ENCODE results near the gene PSTPIP1.

PSTPIP1 gene

GRCh38 chr15:77044228-77045042 lies 49.5 kb downstream of the PSTPIP1 start:
- DNase-seq (ENCODE audit: low read depth), result no peak

DNA sequence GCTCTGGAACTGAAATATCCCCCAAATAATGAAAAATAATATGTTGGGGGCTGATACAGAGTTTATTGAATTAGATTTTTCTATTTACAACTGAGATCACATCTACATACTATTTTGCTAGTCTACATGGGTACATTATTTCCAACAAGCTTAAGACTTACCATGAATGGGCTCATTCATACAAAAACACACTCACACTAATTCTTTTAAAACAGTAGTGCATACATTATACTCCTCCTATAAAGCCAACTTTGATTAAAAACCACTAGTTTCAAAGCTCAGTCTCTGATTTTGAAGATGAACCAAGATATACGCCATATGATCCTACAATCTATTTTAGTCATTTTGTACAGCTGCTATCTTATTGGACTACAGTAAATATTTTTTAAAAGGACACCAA lies 51.1 kb downstream of the PSTPIP1 start:
- no peak for DNase-seq (ENCODE audit: low read depth)

DNA sequence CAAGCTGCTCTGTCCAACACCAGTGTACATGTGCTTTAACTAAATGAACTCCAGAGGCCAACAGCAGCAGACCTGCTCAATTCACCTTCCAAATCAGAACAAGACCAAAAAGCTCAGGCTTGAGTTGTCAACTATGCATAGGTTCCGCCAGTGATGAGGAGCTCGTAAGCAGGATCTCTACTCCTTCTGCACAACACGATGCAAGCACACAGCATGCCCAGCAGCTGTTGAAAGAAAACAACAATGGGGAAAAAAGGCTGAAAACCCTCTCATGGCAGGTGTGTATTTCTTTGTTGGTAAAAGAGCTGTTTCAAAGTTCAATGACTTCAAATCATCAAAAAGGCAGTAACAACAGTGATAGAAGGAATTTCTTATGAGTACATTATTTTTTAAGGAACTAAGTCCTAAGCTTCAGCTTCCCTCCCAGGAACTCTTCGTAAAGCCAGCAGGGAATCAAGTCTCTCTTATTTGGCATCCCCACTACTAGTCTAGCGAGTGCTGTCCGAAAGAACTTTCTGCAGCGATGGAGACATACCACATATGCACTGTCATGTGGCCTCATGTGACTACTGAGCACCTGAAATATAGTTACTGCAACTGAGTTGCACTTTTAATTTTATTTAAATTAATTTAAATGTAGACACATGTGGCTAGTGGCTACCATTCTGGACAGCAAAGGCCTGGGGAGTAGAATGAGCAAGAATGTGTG lies 51.9 kb downstream of the PSTPIP1 start:
- no peak for DNase-seq (ENCODE audit: low read depth)

DNA sequence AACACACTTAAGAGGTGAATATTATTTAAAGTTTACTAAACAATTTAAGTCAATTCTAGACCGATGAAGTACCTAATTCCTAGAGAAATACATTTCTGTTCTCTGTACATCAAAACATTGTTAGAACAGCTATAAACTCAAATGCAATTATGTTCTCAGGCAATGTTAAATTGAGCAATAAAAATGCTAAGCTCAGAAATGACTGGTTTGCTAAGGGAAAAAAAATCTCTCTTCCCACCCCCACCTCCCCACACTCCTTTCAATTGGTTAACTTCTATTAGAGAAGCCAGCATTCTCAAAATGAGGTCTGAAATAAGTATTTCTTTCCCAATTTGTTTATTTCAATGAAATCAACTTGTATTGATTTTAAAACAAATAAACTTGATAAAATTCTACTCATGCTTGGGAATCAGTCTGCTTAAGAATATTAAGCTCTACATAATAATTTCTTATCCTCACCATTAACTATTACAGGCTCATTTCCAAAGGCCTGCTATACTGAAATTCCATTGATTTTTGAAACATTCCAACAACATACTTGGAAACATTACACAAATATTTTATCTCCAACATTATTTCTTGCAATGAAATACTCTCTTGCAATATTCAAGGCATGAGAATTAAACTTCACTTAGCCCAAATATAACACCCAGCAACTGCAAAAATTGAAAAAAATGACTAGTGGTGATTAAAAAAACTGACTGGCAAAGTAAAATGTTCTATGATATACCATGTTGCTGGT lies 53.4 kb downstream of the PSTPIP1 start:
- no peak for DNase-seq (ENCODE audit: low read depth)

- DNase-seq (ENCODE audit: low read depth), result no peak
These were observed 57.6 kb downstream of the PSTPIP1 start for GRCh38 chr15:77052556-77052955.

DNA sequence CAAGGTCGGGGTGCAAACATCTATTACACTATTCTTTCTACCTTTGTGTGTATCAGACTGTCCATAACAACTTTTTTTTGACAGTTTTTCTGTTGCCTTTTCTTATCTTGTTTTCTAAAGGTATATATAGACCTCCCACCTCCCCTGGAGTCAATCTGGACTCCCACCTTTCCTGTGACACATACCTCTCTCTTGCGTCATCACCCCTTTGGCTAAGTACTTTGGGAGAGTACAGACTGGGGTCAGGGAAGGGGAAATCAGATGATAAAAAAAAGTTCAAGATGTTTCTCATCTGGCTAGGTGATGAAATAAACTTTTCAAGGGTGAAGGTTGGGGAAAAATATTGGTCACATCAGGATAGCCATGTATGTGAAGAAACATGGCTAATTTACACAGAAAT lies 58.8 kb downstream of the PSTPIP1 start:
- DNase-seq (ENCODE audit: low read depth), result no peak

GRCh38 chr15:77057072-77057471 lies 62.1 kb downstream of the PSTPIP1 start:
- DNase-seq (ENCODE audit: low read depth), result no peak

- DNase-seq (ENCODE audit: low read depth), result peak; percentile 8
These were observed 62.8 kb downstream of the PSTPIP1 start for GRCh38 chr15:77057685-77058084.

DNA sequence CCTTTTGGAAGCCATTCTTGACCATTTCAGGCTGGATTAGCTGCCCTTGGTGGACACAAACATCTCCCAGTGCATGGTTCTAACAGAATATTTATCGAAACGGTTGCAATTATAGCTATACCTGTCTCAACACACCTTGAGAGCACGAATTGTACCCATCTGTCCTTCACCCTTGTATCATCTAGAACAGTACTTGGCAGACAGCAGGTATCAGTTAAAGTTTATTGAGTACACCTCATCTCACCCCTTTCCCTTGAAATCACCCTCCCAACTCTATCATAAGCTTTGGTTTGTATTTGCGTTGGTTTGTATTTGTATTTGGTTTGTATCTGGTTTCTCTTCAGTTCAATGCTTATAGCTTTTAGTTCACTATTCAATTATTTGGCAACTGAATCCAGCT lies 63.5 kb downstream of the PSTPIP1 start:
- no peak for DNase-seq (ENCODE audit: low read depth)

GRCh38 chr15:77059786-77060361 lies 64.9 kb downstream of the PSTPIP1 start:
- no peak for DNase-seq (ENCODE audit: low read depth)

DNA sequence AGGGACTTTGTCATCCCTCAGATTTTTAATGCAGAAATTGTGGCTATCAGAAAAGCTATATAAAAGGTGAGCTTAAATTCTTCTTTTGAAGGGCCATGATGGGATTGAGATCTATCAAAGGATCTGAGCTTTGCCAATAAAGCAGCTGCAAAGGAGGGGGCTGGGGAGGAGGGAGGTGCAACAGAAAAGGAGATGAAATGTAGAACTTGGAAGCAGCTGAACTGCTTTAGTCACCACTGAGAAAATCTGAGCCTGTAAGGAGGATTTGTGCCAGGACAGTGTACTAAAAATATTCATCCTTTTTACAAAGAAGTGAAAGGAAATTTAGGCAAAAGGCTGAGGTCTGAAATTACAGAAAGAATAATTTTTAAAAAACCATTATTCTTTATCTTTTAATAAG lies 65.6 kb downstream of the PSTPIP1 start:
- DNase-seq (ENCODE audit: low read depth), result no peak

DNA sequence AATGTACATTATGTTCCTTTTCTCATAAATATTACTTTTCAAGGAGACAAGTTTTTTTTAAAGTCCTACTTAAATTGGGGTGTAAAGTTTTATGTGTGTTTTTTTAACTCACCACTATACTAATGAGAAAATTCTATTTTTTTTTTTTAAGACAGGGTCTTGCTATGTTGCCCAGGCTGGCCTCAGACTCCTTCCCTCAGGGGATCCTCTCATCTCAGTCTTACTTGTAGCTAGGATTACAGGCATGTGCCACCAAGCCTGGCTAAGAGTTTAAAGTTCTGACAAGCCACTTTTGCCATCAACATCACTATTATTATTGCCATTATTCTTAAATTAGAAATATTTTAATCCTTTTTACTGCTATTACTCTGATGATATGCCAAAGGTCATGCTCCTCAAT lies 68.3 kb downstream of the PSTPIP1 start:
- no peak for DNase-seq (ENCODE audit: low read depth)

GRCh38 chr15:77064063-77064462 lies 69.1 kb downstream of the PSTPIP1 start:
- DNase-seq (ENCODE audit: low read depth), result no peak

DNA sequence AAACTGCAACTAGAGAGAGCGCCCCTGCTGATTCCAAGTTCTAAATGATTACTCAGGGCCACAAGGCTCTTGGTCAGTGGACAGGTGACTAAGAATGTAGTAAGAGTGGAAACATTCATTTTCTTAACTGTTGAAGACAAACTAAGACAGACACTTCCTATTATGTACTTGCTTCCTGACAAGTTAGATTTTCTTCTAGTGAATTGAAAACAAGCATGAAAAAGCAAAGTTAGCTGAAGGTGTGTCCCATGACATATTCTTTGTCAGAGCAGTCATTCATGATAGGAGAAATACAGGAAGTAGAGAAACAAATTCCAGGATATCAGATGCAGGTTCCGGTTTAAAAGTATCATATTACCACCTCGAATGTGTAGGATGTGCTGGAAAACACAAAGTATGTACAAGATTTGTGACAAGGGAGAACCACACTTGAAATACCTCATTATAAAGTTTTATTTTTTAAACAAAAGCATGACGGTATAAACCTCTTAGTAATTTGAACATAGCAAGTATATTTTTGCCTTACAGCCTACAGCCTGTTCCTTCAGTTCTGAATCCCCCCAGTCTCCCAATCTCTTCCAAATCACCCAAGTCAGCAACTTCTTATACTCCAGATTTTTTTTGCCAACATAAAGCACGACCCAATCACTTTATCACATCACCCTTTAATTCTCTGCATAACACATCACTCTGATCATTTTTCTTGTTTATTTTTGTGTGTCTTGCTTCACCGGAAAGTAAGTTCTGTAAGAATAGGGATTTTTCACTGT lies 69.8 kb downstream of the PSTPIP1 start:
- peak; percentile 83 for DNase-seq (ENCODE audit: low read depth)

DNA sequence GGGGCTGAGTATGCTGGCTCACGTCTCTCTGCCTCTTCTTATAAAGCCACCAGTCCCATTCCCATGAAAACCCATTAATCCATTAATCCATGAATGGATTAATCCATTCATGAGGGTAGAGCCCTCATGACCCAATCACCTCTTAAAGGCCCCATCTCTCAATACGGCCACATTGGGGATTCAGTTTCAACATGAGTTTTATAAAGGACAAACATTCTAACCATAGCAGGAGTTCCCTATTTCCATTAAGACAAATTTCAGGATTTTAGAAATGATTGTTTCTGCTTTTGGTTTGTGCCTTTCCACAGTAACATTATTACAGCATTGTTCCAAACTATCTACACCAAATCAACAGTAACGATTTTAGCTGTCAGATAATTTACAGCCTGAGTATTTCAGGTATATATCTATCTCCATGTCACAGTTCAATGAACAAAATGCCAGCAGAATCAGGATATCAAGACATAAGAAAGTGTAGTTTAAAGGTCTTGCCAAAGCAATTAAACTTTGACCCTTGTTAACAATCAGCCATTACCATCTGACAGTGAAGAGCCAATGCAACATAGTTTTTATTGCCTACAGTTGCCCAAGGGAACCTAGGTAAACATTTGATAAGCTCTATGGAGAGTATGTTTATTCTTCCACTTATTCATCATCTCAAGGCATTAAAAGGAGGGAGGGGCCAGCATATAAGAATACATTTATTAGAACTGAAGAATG lies 72.2 kb downstream of the PSTPIP1 start:
- peak; percentile 23 for DNase-seq (ENCODE audit: low read depth)

DNA sequence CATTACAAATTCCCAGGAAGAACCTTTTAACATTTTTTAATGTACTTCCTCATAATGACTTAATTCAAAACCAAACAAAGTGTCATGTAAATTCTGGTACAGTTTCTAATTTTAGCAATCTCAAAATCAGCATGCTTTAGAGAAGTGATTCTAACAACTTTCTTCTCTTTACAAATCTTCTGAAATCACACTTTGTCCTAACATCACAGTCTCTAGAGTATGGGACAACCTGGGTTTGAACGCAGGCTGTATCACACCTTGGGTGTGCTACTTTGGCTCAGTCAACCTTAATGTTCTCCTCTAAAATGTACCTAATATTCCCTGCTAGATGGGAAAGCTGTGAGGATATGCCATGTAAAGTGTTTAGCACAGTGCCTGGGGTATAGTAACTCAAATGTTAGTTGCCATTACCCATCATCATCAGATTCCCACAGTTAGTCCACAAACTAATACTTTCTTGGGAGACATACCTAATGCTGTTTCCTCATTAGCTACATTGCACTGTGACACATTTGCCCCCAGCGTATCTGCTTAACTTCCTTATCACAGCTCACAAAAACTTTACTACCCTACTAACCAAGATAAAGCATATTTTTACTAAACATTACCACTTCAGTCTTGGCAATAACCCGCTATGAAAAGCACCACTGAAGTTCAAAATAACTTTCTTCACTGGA lies 72.9 kb downstream of the PSTPIP1 start:
- DNase-seq (ENCODE audit: low read depth), result no peak

DNA sequence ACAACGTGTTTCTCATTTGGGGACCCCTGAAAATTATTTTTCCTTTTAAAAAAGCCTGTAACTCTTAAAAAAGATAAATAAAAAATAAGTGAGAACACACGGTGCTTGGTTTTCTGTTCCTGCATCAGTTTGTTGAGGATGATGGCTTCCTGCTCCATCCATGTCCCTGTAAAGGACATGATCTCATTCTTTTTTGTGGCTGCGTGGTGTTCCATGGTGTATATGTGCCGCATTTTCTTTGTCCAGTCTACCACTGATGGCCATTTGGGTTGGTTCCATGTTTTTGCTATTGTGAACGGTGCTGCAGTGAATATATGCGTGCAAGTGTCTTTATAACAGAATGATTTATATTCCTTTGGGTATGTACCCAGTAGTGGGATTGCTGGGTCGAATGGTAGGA lies 73.7 kb downstream of the PSTPIP1 start:
- DNase-seq (ENCODE audit: low read depth), result no peak

- DNase-seq (ENCODE audit: low read depth), result no peak
These were observed 74.7 kb downstream of the PSTPIP1 start for GRCh38 chr15:77069521-77070121.

DNA sequence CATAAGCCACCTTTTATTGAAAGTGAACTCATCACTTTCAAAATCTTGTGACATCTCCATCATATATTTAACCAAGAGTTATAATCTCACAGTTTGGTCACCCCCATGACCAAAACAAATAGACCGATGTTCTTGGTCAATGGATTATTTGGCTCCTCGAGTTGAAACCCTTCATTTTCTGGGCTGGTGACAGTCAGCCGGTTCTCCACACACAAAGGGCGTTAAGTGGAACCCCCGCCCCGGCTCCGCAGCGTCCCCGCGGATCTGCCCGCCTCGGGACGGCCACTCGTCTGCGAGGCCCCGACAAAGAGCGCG lies 75.2 kb downstream of the PSTPIP1 start:
- DNase-seq (ENCODE audit: low read depth), result no peak
